Activated T-cell treated with anti-CD3 and anti-CD28 coated beads, Interleukin-2, amount 50 U/mL, for 1 hour (primary cell): ENCODE results near the gene KCNG2.
"Not testable (repeated sequence)": the region's sequence is repeated elsewhere in the genome, so short reads cannot be mapped to it uniquely, and the experiment has no call there.

Experiments used
- DNase-seq: peaks from one replicate; pipeline ENCODE4 v3.0.0-alpha.2; 2020

Gene KCNG2

GRCh38 chr18:79855147-79855933 lies 57.6 kb downstream of the KCNG2 start:
- no peak for DNase-seq

DNA sequence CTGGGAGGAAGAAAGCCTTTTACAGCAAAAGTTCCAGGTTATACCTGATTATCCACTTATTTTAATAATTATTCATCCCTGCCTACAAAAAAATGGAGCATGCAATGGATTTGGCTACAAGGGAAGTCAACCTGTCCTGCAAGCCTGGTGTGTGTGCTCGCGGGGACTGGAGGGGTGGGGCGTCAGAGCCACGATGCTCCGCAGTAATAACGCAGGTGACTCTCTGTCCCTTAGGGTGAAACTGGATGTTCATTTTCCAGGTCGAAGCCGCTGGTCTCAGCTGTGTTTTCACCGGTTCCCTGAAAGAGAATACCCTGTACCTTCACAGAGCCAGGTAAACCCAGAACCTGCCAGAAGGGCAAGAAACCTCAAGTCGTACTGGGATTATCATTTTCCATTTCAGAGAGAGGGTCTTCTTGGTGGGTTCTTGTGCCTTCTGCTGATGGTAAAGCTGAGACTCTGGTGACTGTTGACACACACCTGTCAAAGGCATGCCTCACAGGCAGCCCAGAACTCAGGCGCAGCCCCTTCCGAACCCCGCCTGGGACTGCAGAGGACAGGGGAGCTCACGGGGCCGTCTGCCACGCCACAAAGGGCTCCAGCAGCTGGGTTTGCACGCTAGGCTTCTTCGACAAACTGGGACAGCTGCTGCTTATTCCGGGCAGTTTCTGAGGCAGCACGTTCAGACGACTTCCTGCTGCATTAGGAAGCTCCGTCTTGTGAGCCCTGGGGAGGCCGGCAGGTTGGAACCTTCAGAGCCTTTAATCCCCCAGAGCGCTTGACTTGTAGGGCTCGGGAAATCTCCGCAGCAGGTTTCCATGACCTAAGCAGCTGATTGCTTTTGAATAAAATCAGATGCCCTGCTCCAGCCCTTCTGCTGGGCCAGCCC lies 58.6 kb downstream of the KCNG2 start:
- DNase-seq, result no peak

- DNase-seq, result no peak
These were observed 59.4 kb downstream of the KCNG2 start for GRCh38 chr18:79857082-79857671.

DNA sequence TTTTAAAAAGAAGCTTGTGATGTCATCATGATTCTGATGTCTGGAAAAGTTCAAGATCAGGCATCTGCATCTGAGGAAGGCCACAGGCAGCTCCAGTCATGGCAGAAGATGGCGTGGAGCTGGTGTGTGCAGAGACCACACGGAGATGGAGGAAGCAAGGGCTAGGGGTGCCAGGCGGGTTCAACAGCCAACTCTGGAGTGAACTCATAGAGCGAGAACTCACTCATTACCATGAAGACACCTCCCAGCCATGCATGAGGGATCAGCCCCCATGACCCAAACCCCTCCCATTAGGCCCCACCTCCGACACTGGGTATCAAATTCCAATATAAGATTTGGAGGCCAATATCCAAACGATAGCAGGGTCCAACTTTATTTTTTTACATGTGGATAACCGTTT lies 61.6 kb downstream of the KCNG2 start:
- no peak for DNase-seq

DNA sequence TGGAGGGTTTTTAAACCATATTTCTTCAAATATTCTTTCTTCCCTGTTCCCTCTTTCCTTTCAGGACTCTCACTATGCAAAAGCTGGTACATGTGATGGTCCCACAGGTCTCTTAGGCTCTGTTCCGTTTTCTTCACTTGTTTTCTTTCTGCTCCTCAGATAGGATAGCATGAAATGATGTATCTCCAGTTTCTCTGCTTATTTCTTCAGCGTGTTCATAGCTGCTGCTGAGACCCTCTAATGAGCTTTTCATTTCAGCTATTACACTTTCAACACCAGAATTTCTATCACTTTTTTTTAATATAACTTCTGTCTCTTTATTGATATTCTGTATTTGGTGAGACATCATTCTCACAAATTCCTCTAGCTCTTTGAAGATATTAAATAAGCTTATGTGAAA lies 63.9 kb downstream of the KCNG2 start:
- DNase-seq, result no peak

- peak; percentile 4 for DNase-seq
These were observed 64.8 kb downstream of the KCNG2 start for GRCh38 chr18:79862562-79862961.

DNA sequence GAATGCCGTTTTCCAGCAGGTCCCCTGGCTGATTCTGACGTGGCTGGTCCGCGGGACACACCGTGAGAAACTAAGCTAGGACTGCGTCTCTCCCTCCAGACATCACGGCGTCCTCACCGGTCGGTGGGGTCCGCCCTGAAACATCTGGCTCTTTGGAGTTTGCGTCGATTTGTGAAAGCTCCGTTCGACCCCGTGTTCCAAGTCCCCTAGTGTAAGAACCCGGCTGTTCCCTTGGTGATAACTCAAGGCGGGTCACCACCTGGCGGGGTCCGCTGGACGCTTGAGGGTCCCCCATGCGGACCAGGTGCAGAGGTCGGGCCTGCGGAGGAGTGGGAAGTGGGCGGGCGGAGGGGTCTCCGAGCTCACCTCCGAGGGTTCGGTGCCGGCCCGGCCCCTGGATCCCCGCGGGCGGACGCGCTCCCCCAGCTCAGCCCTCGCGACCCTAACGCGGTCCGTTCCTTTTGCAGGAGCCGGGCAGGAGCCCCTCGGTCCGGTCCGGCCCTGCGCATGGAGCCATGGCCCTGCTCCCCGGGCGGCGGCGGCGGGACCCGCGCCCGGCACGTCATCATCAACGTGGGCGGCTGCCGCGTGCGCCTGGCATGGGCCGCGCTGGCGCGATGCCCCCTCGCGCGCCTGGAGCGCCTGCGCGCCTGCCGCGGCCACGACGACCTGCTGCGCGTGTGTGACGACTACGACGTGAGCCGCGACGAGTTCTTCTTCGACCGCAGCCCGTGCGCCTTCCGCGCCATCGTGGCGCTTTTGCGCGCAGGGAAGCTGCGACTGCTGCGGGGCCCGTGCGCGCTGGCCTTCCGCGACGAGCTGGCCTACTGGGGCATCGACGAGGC lies 65.6 kb downstream of the KCNG2 start:
- peak; percentile 10 for DNase-seq

GRCh38 chr18:79864006-79864725 lies 66.4 kb downstream of the KCNG2 start:
- peak; percentile 8 for DNase-seq

- not testable (repeated sequence) for DNase-seq
These were observed 67.2 kb downstream of the KCNG2 start for GRCh38 chr18:79864955-79865354.

DNA sequence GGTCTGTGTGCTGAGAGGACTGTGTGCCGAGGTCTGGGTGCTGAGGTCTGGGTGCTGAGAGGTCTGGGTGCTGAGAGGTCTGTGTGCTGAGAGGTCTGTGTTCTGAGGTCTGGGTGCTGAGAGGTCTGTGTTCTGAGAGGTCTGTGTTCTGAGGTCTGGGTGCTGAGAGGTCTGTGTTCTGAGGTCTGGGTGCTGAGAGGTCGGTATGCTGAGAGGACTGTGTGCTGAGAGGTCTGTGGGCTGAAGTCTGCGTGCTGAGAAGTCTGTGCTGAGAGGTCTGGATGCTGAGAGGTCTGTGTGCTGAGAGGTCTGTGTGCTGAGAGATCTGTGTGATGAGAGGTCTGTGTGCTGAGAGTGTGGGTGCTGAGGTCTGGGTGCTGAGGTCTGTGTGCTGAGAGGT lies 68.2 kb downstream of the KCNG2 start:
- not testable (repeated sequence) for DNase-seq

GRCh38 chr18:79866889-79867574 lies 69.3 kb downstream of the KCNG2 start:
- no peak for DNase-seq

GRCh38 chr18:79867666-79868065 lies 69.9 kb downstream of the KCNG2 start:
- DNase-seq, result no peak

GRCh38 chr18:79868168-79868784 lies 70.5 kb downstream of the KCNG2 start:
- no peak for DNase-seq

DNA sequence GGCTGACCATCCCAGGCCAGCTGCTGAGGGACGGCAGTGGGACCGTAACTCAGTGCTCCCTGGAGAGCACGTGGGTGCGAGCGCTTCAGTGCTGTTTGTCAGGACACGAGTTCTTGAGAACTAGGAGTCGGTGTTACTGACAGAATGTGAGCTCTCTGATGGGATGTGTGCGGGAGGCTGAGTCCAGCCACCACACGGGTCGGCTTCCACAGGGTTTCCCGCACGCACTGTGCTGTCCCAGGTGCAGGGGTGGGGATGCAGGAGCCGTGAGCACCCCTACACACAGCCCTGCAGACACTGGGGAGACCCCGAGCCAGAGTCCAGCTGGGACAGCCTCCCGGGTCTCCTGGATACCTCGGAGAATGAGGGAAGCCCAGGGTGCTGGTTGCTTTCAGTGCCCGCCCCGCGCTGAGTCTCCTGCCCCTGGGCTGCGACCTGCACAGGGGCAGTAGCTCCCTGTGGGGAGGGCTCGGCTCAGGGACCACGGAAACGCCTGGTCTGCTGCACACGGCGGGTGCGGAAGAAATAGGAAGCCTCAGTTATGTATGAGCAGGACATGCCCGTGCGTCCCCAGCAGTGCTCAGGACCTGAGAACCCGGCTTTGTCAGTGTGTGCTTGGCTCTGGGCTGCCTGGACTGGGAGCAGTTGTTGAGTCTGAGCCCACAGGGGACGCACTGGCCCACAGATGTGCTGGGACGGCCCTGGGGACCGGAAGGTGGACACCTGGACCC lies 71.2 kb downstream of the KCNG2 start:
- DNase-seq, result no peak

DNA sequence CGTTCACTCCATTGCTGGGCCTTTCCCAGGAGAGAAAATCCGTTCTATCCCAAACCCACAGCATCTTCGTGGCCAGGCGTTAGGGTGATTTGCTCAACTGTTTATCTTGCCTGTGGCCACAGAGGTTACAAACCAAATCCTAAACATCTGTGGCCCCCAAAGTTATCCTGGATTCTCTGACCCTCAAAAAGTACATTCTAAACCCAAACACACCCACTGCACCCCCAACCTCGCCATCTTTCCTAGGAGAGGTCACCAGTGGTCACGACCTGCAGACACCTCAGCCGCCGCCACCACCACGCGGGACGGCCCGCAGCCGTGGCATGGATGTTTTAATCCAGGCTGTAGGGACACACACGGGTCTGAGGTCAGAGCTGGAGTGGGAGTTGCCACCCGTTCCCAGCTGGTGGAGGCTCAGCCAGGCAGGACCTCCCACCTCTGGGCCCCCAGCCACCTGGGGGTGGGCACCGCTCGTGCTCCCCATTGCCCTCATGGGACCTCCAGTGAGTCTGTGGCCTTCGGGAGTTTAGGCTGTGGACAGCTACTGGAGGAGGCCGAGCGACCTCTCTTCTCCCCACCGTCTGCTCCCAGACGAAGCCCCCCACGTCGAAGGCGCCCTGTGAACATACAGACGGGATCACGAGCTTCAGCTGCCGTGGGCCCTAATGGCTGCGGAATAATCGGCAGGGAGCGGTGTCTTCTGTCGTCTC lies 72.0 kb downstream of the KCNG2 start:
- no peak for DNase-seq

- DNase-seq, result peak; percentile 4
These were observed 72.7 kb downstream of the KCNG2 start for GRCh38 chr18:79870301-79871025.

DNA sequence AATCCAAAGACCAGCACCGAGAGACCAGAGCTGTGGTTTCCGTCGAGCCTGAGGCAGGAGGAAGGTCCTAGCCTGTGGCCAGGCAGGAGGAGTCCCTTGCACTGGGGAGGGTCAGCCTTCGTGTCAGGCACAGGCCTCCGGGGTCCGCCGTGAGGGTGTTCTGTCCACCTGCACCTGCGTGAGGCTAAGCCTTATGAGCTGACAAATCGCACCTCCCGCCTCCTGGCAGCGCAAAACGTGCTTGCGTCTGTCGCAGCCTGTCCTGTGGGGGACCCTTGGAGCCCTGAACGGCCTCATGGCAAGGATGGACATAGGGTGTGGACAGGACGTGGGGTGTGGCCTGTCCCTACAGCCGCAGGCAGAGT lies 73.3 kb downstream of the KCNG2 start:
- DNase-seq, result no peak

GRCh38 chr18:79871481-79872091 lies 73.8 kb downstream of the KCNG2 start:
- DNase-seq, result no peak
